Measurements from ENCODE around the gene TMEM53. TPM values are rescaled to one million over a fixed set of nuclear protein-coding genes. Genes with fewer than 3 reads are reported as not detected.

TMEM53 gene
- total and polyA plus RNA-seq, 2 of the 8 experiments (the other 6 are each of a cell fraction or from before 2014, with no cell fraction given), result 6.7 to 27.9 TPM

DNA sequence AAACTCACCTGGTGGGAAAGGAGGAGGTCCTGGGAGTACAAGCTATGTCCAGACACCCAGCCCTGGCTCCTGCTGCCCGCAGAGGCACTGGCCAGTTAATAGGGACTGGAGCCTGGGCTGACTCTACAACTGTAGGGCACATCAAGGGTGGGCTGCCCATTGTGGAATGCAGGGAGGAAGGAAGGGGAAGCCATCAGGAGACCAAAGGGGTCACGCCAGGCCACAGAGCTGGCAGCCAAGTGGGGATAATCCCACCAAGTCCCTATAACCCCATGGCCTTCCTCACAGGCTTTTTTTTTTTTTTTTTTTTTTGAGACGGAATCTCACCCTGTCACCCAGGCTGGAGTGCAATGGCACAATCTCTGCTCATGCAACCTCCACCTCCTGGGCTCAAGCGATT is 14.7 kb downstream of the TMEM53 start (continued):
- no peak for TF ChIP-seq CHD7 (IDR thresholded peaks at IDR 0.05; ENCODE audit: insufficient replicate concordance, low read length)
- TF ChIP-seq CREB1 (IDR thresholded peaks at IDR 0.05), result no peak
- TF ChIP-seq NANOG (IDR thresholded peaks at IDR 0.05; ENCODE audit: insufficient read depth, low read depth, low read length, poor library complexity, severe bottlenecking), result no peak
- no peak for TF ChIP-seq CEBPB (IDR thresholded peaks at IDR 0.05; ENCODE audit: low read depth, low read length)
- no peak for TF ChIP-seq TCF12 (IDR thresholded peaks at IDR 0.05; ENCODE audit: low read depth, low read length)

Data from H1 (cell line).